NCI-H1092 (cell line): Measurements from ENCODE around the gene BLACAT1.
A peak's percentile ranks its signal among the peaks of the same experiment; 100 is the strongest.

Experiments used
- DNase-seq: peaks from one replicate; lab custom pipeline; 2025; lab: John Stamatoyannopoulos, UW

Gene BLACAT1

GRCh38 chr1:205456383-205456867, 580 bp upstream of the BLACAT1 start:
- DNase-seq: no peak

- DNase-seq: no peak
Measured at GRCh38 chr1:205454903-205455335, 926 bp downstream of the BLACAT1 start.

GRCh38 chr1:205453466-205453865, 2.4 kb downstream of the BLACAT1 start:
- no peak for DNase-seq

GRCh38 chr1:205452933-205453332, 2.9 kb downstream of the BLACAT1 start:
- DNase-seq: no peak

GRCh38 chr1:205452364-205452763, 3.5 kb downstream of the BLACAT1 start:
- DNase-seq: no peak

GRCh38 chr1:205451759-205452164, 4.1 kb downstream of the BLACAT1 start:
- no peak for DNase-seq

- no peak for DNase-seq
Measured at GRCh38 chr1:205451202-205451601, 4.6 kb downstream of the BLACAT1 start.

- no peak for DNase-seq
Measured at GRCh38 chr1:205450448-205450847, 5.4 kb downstream of the BLACAT1 start.

- DNase-seq: no peak
Measured at GRCh38 chr1:205449750-205450443, 5.9 kb downstream of the BLACAT1 start.

- no peak for DNase-seq
Measured at GRCh38 chr1:205449254-205449749, 6.5 kb downstream of the BLACAT1 start.

GRCh38 chr1:205448540-205449253, 7.1 kb downstream of the BLACAT1 start:
- no peak for DNase-seq

- no peak for DNase-seq
Measured at GRCh38 chr1:205447457-205448341, 8.1 kb downstream of the BLACAT1 start.

- no peak for DNase-seq
Measured at GRCh38 chr1:205446828-205447227, 9.0 kb downstream of the BLACAT1 start.

- no peak for DNase-seq
Measured at GRCh38 chr1:205445646-205445935, 10.3 kb downstream of the BLACAT1 start.

- DNase-seq: peak; percentile 74
Measured at GRCh38 chr1:205444931-205445645, 10.8 kb downstream of the BLACAT1 start.

GRCh38 chr1:205444300-205444930, 11.4 kb downstream of the BLACAT1 start:
- no peak for DNase-seq

GRCh38 chr1:205443585-205444299, 12.1 kb downstream of the BLACAT1 start:
- DNase-seq: no peak

- no peak for DNase-seq
Measured at GRCh38 chr1:205442051-205442725, 13.7 kb downstream of the BLACAT1 start.

- no peak for DNase-seq
Measured at GRCh38 chr1:205441716-205442050, 14.2 kb downstream of the BLACAT1 start.

GRCh38 chr1:205441318-205441633, 14.6 kb downstream of the BLACAT1 start:
- no peak for DNase-seq
